GM21619 (cell line): ENCODE data around the gene CAPN7.
A peak's percentile ranks its signal among the peaks of the same experiment; 100 is the strongest.

Experiments used
- ATAC-seq: cut with Tn5 transposase; IDR thresholded peaks from one replicate; pipeline ENCODE4 v1.9.1; 2021; ENCODE audit not compliant: unreplicated experiment

CAPN7 gene

GRCh38 chr3:15243822-15244482 lies 37.9 kb downstream of the CAPN7 start:
- ATAC-seq: no peak

GRCh38 chr3:15246186-15246585 lies 40.1 kb downstream of the CAPN7 start:
- ATAC-seq: no peak

GRCh38 chr3:15253023-15253697 lies 47.1 kb downstream of the CAPN7 start:
- no peak for ATAC-seq

GRCh38 chr3:15255215-15255614 lies 49.2 kb downstream of the CAPN7 start:
- no peak for ATAC-seq

GRCh38 chr3:15256861-15257341 lies 50.9 kb downstream of the CAPN7 start:
- ATAC-seq: no peak

- ATAC-seq: no peak
Measured at GRCh38 chr3:15258720-15259119, 52.7 kb downstream of the CAPN7 start.

GRCh38 chr3:15260531-15260930 lies 54.5 kb downstream of the CAPN7 start:
- ATAC-seq: no peak

GRCh38 chr3:15261274-15261673 lies 55.2 kb downstream of the CAPN7 start:
- no peak for ATAC-seq

- ATAC-seq: no peak
Measured at GRCh38 chr3:15262021-15262420, 56.0 kb downstream of the CAPN7 start.

GRCh38 chr3:15263120-15263519 lies 57.1 kb downstream of the CAPN7 start:
- no peak for ATAC-seq

- ATAC-seq: no peak
Measured at GRCh38 chr3:15263926-15264325, 57.9 kb downstream of the CAPN7 start.

GRCh38 chr3:15264486-15264885 lies 58.4 kb downstream of the CAPN7 start:
- ATAC-seq: no peak

GRCh38 chr3:15265655-15266509 lies 59.8 kb downstream of the CAPN7 start:
- no peak for ATAC-seq

GRCh38 chr3:15266510-15267376 lies 60.7 kb downstream of the CAPN7 start:
- no peak for ATAC-seq

GRCh38 chr3:15267502-15267901 lies 61.5 kb downstream of the CAPN7 start:
- no peak for ATAC-seq

GRCh38 chr3:15268033-15268631 lies 62.1 kb downstream of the CAPN7 start:
- peak; percentile 40 for ATAC-seq

GRCh38 chr3:15269091-15269989 lies 63.3 kb downstream of the CAPN7 start:
- ATAC-seq: peak; percentile 47

- no peak for ATAC-seq
Measured at GRCh38 chr3:15271030-15271429, 65.0 kb downstream of the CAPN7 start.

GRCh38 chr3:15271785-15272381 lies 65.8 kb downstream of the CAPN7 start:
- peak; percentile 60 for ATAC-seq
